Gastrocnemius medialis (tissue), 4 donors: ENCODE results near the gene PROX1.

Source experiments
- POLR2A ChIP-seq, 2 donors: fragments of 450-650 bp; IDR thresholded peaks; one replicate each; pipeline ENCODE4 v1.6.1; 2017; ENCODE audit warnings: antibody characterized with exemption in 2 of 2, mild to moderate bottlenecking in 2 of 2, moderate library complexity in 2 of 2
- TF ChIP-seq, protein P1 (sequence below), 5 experiments: fragments of 450-650 bp in 3 of 5; fragments of 200-600 bp in 2 of 5; sonication (generic) in 2 of 5; IDR thresholded peaks in 4 of 5; conservative IDR thresholded peaks in 1 of 5; 1 replicate in 4 of 5; 2 replicates in 1 of 5; pipeline ENCODE4 v1.5.1; 2016 to 2019; ENCODE audit warnings: antibody characterized with exemption in 5 of 5, mild to moderate bottlenecking in 3 of 5, moderate library complexity in 3 of 5

DNA sequence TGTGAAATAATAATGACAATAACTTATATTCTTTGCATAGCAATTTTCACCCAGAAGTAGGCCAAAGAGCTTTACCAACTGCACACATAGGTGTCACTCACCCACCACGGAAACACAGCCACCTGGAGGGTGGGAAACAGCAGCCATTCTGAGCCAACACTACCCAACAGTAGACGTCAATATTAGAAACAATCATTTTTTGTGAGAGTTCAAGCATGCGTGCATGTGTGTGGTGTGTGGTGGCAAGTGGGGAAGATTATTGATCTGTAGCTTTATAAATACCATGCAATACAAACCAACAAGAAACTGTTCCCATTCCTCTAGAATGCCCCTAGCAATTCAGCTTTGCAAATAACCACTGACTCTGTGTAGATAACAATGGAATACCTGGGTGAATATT, 19.1 kb downstream of the PROX1 start:
- TF ChIP-seq, protein P1, sequence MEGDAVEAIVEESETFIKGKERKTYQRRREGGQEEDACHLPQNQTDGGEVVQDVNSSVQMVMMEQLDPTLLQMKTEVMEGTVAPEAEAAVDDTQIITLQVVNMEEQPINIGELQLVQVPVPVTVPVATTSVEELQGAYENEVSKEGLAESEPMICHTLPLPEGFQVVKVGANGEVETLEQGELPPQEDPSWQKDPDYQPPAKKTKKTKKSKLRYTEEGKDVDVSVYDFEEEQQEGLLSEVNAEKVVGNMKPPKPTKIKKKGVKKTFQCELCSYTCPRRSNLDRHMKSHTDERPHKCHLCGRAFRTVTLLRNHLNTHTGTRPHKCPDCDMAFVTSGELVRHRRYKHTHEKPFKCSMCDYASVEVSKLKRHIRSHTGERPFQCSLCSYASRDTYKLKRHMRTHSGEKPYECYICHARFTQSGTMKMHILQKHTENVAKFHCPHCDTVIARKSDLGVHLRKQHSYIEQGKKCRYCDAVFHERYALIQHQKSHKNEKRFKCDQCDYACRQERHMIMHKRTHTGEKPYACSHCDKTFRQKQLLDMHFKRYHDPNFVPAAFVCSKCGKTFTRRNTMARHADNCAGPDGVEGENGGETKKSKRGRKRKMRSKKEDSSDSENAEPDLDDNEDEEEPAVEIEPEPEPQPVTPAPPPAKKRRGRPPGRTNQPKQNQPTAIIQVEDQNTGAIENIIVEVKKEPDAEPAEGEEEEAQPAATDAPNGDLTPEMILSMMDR (IDR thresholded peaks at IDR 0.05 in 4 of 5, conservative IDR thresholded peaks at IDR 0.05 in 1 of 5), result no peak
- no peak for TF ChIP-seq POLR2A (IDR thresholded peaks at IDR 0.05)
